ENCODE results near the gene PRICKLE1. TPM values are rescaled to one million over a fixed set of nuclear protein-coding genes. Genes with fewer than 3 reads are reported as not detected.

PRICKLE1 gene
- total RNA-seq, 1 donor: 1.9 TPM

DNA sequence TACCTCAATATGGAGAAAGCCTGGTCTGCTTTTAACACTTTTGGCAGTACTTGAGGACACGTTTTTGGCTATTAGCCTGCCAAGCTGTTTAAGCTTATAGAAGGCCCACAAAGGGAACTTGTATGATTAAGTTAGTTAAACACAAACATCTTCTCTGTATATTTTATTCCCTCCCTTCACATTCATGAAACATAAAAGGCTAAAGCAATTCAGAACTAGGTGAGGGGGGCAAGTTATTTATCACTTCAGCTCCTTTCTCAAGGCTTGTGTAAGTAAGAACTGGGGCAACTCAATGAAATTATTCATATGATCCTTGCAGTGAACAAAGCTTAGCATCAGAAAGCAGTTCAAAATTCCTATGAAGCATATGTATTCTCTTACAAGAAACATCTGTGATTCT lies 7.5 kb downstream of the PRICKLE1 start:
- H3K9me3 ChIP-seq (ENCODE audit: low read depth, low read length): no peaks in the 10 kb centered on the region
- H3K27me3 ChIP-seq (ENCODE audit: insufficient read depth, low read length): peaks cover 30% of the 10 kb centered on the region
- no peak overlapping the region for H3K4me3 ChIP-seq (ENCODE audit: low read length)
- no peaks in the 10 kb centered on the region for H3K4me1 ChIP-seq (ENCODE audit: insufficient read depth, low read length)

DNA sequence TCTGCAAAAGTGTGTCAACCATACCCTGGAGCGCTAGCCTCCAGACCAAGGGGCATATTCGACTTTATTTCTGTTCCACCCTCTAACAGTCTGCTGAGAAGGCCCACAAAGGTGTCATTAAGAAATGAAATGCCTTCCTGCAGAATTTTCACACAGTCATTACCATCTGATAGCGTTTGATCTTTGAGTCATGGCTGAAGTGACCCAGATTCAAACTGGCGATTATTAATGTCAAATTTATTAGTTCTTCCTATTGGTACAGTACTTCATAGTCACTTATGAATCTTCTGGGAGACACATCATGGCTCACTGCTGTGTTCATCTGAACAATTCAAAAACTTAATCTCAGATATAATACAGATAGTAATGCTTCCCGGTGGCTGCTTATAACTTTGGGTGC lies 13.2 kb downstream of the PRICKLE1 start:
- Histone ChIP-seq H3K4me3 (ENCODE audit: low read length) (no peak overlapping the region), H3K27me3 (ENCODE audit: insufficient read depth, low read length) (no peaks in the 10 kb centered on the region), H3K4me1 (ENCODE audit: insufficient read depth, low read length) (no peaks in the 10 kb centered on the region), H3K9me3 (ENCODE audit: low read depth, low read length) (no peaks in the 10 kb centered on the region)

DNA sequence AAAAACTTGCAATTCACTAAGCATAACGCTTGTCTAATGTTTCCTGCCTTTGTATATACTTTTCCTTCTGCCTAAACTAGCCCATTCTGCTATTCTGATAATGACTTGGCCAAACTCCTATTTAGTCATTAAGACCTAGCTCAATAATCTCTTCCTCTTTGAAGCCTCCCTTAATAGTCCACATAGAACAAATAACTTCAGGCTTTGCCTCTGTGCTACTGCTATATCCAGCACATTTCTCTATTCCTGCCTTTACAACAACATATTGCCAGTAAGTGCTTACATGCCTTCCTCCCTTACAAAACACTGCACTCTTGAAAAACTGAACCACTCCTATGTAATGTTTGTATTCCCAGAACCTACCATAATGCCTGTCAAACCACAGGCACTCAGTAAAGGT lies 13.8 kb downstream of the PRICKLE1 start:
- Histone ChIP-seq H3K9me3 (ENCODE audit: low read depth, low read length) (no peaks in the 10 kb centered on the region), H3K27me3 (ENCODE audit: insufficient read depth, low read length) (no peaks in the 10 kb centered on the region), H3K4me3 (ENCODE audit: low read length) (no peak overlapping the region), H3K4me1 (ENCODE audit: insufficient read depth, low read length) (no peaks in the 10 kb centered on the region)

DNA sequence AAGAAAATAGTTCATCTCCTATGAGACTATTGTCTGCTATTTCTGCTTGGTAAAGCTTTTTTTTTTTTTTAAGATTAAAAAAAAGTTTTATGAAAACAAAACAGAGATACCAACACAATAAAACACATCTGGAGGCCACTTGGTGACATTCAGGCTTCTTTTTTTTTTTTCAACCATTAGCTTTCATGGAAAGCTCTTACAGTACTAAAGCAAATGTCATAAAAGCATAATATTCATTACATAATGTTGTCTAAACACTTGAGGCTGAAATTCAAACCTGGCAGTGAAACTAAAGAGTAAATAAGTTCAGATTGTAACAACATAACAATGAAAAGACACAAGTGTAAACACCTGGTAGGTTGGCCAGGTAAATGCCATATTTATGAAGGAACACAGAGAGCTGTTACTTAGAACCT lies 14.7 kb downstream of the PRICKLE1 start:
- Histone ChIP-seq H3K4me3 (ENCODE audit: low read length) (no peak overlapping the region), H3K9me3 (ENCODE audit: low read depth, low read length) (no peaks in the 10 kb centered on the region), H3K4me1 (ENCODE audit: insufficient read depth, low read length) (no peaks in the 10 kb centered on the region), H3K27me3 (ENCODE audit: insufficient read depth, low read length) (no peaks in the 10 kb centered on the region)

DNA sequence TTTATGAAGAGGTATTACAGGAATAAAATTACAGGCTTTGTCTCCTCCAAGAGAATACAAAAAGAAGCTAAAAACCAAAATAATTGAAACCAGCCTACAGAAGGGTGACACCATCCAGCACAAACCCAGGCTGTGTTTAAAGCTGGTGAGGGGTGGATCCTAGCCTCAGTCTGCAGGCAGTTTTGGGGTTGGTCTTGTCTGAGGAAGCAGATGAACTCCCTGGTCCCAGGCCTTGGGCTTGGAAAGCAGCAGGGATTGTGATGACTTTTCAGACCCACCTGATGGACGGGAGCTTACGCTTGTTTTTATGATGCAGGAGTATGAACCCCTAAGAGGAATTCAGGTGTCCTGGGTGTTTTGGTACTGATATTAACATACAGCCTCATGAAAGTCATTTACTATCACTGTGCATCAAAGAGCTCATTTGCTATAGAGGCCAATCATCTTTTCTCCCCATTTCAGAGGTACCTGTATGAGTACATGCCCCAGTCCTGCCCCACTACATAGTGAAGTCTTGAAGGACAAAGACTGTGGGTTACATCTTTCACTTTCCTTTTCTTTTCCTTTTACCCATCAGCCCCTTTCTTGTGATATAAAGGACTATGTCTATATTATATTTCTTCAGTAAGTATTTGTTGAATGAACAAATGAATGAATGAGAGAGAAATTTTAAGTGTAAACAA lies 18.1 kb downstream of the PRICKLE1 start:
- Histone ChIP-seq H3K4me3 (ENCODE audit: low read length) (no peak overlapping the region), H3K4me1 (ENCODE audit: insufficient read depth, low read length) (no peaks in the 10 kb centered on the region), H3K9me3 (ENCODE audit: low read depth, low read length) (no peaks in the 10 kb centered on the region), H3K27me3 (ENCODE audit: insufficient read depth, low read length) (no peaks in the 10 kb centered on the region)

DNA sequence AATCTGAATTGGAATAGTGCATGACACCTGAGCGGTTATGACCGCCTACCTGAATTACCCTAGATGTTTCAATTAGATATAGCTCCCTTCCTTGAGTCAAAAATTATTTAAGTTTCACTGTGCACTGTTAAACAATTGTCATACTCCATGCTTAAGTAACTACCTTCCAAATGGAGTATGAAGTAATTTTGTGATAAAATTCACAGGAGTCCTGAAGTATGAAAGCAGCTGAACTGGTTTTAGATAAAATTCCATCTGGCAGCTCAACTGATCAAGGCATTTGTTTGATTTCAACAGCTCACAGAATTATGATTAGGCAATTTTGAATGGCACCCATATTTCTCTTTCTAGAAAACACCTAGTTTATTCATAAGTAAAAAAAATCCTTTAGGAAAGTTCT lies 19.5 kb downstream of the PRICKLE1 start:
- no peaks in the 10 kb centered on the region for H3K4me1 ChIP-seq (ENCODE audit: insufficient read depth, low read length)
- H3K9me3 ChIP-seq (ENCODE audit: low read depth, low read length): no peaks in the 10 kb centered on the region
- no peak overlapping the region for H3K4me3 ChIP-seq (ENCODE audit: low read length)
- H3K27me3 ChIP-seq (ENCODE audit: insufficient read depth, low read length): no peaks in the 10 kb centered on the region

DNA sequence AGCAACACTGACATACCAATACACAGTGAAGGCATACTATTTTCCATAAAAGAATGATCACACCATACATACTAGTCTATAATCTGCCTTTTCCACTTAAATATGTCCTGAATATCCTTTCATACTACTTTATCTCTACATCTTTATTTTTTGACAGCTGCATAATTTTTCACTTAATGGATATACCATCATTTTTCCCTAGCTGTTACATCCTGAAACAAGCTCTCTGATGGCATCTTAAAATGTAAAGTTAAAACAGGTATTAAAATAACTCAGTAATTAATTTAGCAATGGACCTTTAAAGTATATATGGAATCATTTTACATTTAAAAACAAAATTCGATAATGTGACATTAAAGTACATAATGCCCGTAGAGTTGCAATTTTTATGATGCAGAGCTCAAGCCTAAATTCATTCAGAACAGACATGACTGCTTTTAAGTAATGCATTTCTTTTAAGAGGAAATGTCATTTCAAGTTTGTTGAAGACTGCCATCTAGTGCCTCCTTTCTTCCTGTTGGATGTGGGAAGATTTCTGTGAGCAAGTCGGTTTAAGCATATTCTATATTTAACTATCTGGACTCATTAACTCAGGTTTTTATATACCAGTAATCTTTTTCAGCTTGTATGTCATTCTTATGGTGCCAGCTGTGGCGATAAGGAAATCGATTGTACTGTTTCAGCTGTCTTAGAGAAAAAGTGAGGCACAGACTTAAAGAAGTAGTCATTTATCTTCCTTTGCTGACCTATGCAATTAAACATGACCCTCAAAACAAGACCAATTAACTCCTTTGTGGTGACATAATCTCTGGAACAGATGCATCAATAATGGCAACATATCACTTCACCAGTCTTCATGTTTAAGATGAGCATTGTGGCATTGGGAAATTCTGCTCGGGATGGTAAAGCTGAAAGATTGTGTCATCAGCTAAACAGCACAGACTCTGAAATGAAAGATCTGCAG lies 20.3 kb downstream of the PRICKLE1 start:
- Histone ChIP-seq H3K4me3 (ENCODE audit: low read length) (no peak overlapping the region), H3K4me1 (ENCODE audit: insufficient read depth, low read length) (no peaks in the 10 kb centered on the region), H3K27me3 (ENCODE audit: insufficient read depth, low read length) (no peaks in the 10 kb centered on the region), H3K9me3 (ENCODE audit: low read depth, low read length) (no peaks in the 10 kb centered on the region)

DNA sequence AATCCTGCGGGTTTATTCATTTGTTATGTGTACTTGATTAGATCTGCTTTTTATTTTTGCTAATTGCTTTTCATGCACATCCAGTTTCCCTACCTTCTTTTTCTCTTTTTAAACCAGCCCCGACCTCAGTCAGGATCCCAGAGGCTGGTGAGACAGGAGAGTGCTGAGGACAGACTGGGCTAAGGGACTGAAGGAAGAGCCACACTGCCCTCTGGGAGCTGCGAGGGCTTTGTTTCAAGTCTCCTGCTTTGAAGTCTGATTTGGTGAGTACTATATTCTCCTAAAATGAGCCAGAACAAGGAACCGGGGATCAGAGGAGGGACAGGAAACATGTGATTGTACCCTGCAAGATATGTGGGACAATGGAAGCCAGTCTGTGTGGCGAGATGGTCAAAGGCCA lies 23.9 kb downstream of the PRICKLE1 start:
- Histone ChIP-seq H3K4me3 (ENCODE audit: low read length) (no peak overlapping the region), H3K9me3 (ENCODE audit: low read depth, low read length) (no peaks in the 10 kb centered on the region), H3K27me3 (ENCODE audit: insufficient read depth, low read length) (no peaks in the 10 kb centered on the region), H3K4me1 (ENCODE audit: insufficient read depth, low read length) (no peaks in the 10 kb centered on the region)

DNA sequence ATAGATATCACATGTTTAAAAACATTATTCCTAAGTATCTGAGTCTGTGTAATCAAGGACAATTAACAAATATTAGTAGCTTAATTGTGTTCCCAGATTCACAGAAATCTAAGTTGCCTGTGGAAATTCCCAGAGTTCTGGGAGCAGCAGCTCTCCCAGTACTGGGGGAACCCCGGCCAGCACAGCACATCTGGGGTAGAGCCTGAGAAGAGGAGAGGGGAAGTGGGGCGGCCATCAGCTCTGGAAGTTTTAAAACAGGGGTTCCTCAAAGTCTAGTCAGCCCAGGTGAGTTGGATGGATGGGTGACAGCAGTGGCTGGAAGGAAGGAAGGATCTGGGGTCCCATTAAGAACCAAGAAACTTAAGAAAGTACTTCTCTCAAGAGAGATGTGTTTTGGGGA lies 24.6 kb downstream of the PRICKLE1 start:
- no peaks in the 10 kb centered on the region for H3K4me1 ChIP-seq (ENCODE audit: insufficient read depth, low read length)
- H3K27me3 ChIP-seq (ENCODE audit: insufficient read depth, low read length): no peaks in the 10 kb centered on the region
- no peaks in the 10 kb centered on the region for H3K9me3 ChIP-seq (ENCODE audit: low read depth, low read length)
- no peak overlapping the region for H3K4me3 ChIP-seq (ENCODE audit: low read length)

DNA sequence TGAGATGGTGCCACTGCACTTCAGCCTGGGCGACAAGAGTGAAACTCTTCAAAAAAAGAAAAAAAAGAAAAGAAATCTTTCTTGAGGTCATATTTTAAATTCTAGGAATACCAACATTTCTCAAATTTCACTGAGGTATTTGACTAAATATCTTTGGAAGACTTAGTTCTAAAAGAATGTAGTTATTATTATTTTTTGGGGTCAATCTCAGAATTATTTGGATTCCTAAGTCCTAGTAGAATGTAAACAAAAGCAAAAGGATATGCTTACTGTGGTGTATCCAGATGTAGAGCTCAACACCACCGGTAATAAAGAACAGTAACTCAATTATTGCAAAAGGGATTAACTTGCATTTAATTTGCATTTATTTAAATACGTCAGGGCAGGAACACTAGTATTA lies 25.0 kb downstream of the PRICKLE1 start:
- no peak overlapping the region for H3K4me3 ChIP-seq (ENCODE audit: low read length)
- H3K27me3 ChIP-seq (ENCODE audit: insufficient read depth, low read length): no peaks in the 10 kb centered on the region
- H3K4me1 ChIP-seq (ENCODE audit: insufficient read depth, low read length): no peaks in the 10 kb centered on the region
- H3K9me3 ChIP-seq (ENCODE audit: low read depth, low read length): no peaks in the 10 kb centered on the region

DNA sequence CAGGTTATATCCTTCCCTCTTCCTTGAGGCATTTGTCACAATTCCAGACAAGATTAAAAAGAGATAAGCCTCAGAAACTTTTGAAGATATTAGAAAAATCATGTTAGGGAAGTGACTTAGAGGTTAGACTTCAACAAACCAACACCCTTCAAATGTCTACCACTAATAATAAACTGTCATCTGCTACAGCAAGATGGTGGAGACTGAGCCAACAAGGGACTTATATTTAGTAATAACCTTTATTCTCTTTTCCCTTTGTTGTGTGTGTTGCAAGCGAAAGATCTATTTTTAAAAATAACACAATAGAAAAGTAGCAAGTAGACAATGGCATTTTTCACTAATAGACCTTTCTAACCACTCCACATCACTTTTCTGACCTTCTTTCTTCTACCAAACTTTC lies 28.6 kb downstream of the PRICKLE1 start:
- no peak overlapping the region for H3K4me3 ChIP-seq (ENCODE audit: low read length)
- H3K27me3 ChIP-seq (ENCODE audit: insufficient read depth, low read length): no peaks in the 10 kb centered on the region
- H3K9me3 ChIP-seq (ENCODE audit: low read depth, low read length): no peaks in the 10 kb centered on the region
- no peaks in the 10 kb centered on the region for H3K4me1 ChIP-seq (ENCODE audit: insufficient read depth, low read length)

DNA sequence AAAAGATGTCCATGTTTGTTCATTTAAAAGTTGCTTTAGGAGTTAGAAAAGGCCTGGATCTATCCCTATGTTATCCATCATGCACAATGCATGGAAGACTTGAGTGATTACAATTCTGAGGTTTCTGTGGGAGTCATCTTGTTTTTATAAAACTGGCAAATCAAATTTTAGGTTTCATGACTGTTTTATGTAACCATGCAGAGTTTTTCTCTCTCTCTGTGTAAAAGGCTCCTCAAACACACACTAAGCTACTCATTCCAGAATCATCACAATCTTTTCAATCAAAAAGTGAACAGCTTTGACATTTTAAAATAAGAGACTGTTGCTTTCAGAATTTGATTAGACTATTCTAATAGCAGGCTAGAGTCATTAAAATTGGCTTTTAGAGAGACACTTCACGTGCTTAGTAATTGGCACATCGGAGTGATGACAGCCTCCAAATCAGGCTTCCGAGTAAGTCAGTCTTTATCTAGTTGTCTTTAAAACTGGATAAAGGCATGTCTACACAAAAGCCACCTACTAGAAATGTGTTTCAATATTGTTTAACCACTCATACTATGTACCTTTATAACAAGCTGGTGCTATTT lies 31.9 kb downstream of the PRICKLE1 start:
- Histone ChIP-seq H3K9me3 (ENCODE audit: low read depth, low read length) (no peaks in the 10 kb centered on the region), H3K27me3 (ENCODE audit: insufficient read depth, low read length) (no peaks in the 10 kb centered on the region), H3K4me1 (ENCODE audit: insufficient read depth, low read length) (no peaks in the 10 kb centered on the region), H3K4me3 (ENCODE audit: low read length) (no peak overlapping the region)

DNA sequence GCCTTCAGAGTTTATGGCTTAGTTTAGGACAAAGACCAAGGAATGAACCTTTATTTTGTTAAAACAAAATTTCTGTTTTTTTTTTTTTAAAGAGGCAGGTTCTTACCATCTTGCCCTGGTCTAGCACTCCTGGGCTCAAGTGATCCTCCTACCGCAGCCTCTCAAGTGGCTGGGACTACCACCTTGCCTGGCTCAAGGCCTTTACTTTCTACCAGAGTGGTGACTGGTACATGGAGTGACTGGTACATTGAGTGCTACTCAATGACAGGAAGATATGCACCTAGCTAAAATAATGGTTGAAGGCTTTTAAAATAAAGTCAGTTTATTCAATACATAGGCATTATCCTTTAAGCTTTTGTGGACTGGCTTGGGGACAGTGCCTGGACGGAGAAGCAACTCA lies 32.6 kb downstream of the PRICKLE1 start:
- H3K27me3 ChIP-seq (ENCODE audit: insufficient read depth, low read length): no peaks in the 10 kb centered on the region
- no peaks in the 10 kb centered on the region for H3K4me1 ChIP-seq (ENCODE audit: insufficient read depth, low read length)
- no peaks in the 10 kb centered on the region for H3K9me3 ChIP-seq (ENCODE audit: low read depth, low read length)
- H3K4me3 ChIP-seq (ENCODE audit: low read length): no peak overlapping the region

DNA sequence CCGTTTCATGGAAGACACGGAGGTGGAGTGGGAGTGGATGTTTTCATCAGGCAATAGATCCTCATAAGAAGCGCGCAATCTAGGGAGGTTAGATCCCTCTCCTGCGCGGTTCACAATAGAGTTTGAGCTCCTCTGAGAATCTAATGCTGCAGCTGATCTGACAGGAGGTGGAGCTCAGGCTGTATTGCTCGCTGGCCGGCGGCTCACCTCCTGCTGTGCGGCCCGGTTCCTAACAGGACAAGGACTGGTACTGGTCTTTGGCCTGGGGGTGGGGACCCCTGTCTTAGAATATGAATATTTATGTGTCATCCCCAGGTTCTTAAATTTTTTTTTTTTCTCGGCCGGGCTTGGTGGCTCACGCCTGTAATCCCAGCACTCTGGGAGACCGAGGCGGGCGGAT lies 36.7 kb downstream of the PRICKLE1 start:
- H3K9me3 ChIP-seq (ENCODE audit: low read depth, low read length): no peaks in the 10 kb centered on the region
- H3K4me3 ChIP-seq (ENCODE audit: low read length): no peak overlapping the region
- no peaks in the 10 kb centered on the region for H3K4me1 ChIP-seq (ENCODE audit: insufficient read depth, low read length)
- H3K27me3 ChIP-seq (ENCODE audit: insufficient read depth, low read length): no peaks in the 10 kb centered on the region

DNA sequence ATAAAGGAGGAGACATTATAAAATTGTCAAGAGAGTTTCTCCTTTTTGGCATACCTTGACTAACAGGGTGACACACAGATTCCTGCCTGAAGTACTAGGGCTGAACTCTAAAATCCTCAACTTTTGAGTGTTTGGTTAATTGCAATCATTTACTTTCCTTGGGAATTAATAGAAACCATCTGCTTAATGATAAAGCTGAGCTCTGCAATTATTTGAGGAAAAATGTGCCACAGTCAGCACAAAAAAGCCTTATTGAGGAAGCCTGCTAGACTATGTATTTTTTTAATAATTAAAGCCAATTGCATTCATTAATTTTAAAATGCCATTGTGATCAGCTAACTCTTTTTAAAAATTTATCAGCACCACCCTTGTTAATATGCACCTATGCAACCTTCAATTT lies 38.7 kb downstream of the PRICKLE1 start:
- H3K4me3 ChIP-seq (ENCODE audit: low read length): no peak overlapping the region
- no peaks in the 10 kb centered on the region for H3K9me3 ChIP-seq (ENCODE audit: low read depth, low read length)
- no peaks in the 10 kb centered on the region for H3K27me3 ChIP-seq (ENCODE audit: insufficient read depth, low read length)
- no peaks in the 10 kb centered on the region for H3K4me1 ChIP-seq (ENCODE audit: insufficient read depth, low read length)

Data from mononuclear cell (primary cell).